Thyroid gland (tissue), 4 donors: ENCODE measurements around the gene MMRN1. TPM values are rescaled to one million over a fixed set of nuclear protein-coding genes. Genes with fewer than 3 reads are reported as not detected.

Source experiments
- DNase-seq, 2 donors: peaks; one replicate each; pipeline ENCODE4 v3.0.0-alpha.2; 2019
- H3K27ac ChIP-seq, 3 donors: fragments of 200-600 bp; sonication (generic); 1 replicate in 2 of 3; 2 replicates in 1 of 3; pipeline ENCODE4 v1.5.1; 2016 to 2019; ENCODE audit warnings: mild to moderate bottlenecking in 1 of 3, moderate library complexity in 1 of 3
- H3K27me3 ChIP-seq: fragments of 200-600 bp; sonication (generic); one replicate; pipeline ENCODE4 v1.5.1; 2019
- H3K36me3 ChIP-seq, 2 donors: fragments of 200-600 bp; sonication (generic); one replicate each; pipeline ENCODE4 v1.5.1; 2016 to 2019
- H3K4me1 ChIP-seq, 2 donors: fragments of 200-600 bp; sonication (generic); one replicate each; pipeline ENCODE4 v1.5.1; 2017 to 2019
- H3K4me3 ChIP-seq, 3 donors: fragments of 200-600 bp; sonication (generic); replicated peaks in 1 of 3; 1 replicate in 2 of 3; 2 replicates in 1 of 3; pipeline ENCODE4 v1.5.1; 2016; ENCODE audit warnings: mild to moderate bottlenecking in 1 of 3
- H3K9me3 ChIP-seq: fragments of 200-600 bp; sonication (generic); one replicate; pipeline ENCODE4 v1.5.1; 2017
- POLR2A ChIP-seq, 2 donors: fragments of 450-650 bp; IDR thresholded peaks; one replicate each; pipeline ENCODE4 v1.6.1; 2017; ENCODE audit warnings: antibody characterized with exemption in 2 of 2, mild to moderate bottlenecking in 2 of 2, moderate library complexity in 1 of 2
- WGBS, 2 donors: methylation state at CpG; one replicate each; pipeline ENCODE4 v1.1.5; 2017; 5-methylcytosine and 5-hydroxymethylcytosine counted together
- intact Hi-C: fragments of 100-400 bp; cut with DNase I; formaldehyde crosslinking; loops from one replicate; pipeline ENCODE4 v1.15.1; 2023
- total RNA-seq, 4 donors: library from RNA; depleted of rRNA; stranded (reverse); fragments of >200 nt; gene quantifications; one replicate each; pipeline ENCODE4 v1.2.3, GENCODE V29; 2016
- TF ChIP-seq, protein P1 (sequence below), 6 experiments: fragments of 200-600 bp in 3 of 6; fragments of 450-650 bp in 3 of 6; sonication (generic) in 3 of 6; IDR thresholded peaks; one replicate each; pipeline ENCODE4 v1.5.1; 2016 to 2019; ENCODE audit warnings: antibody characterized with exemption in 6 of 6, mild to moderate bottlenecking in 2 of 6, inconsistent platforms in 1 of 6, moderate library complexity in 1 of 6

MMRN1 gene, protein sequence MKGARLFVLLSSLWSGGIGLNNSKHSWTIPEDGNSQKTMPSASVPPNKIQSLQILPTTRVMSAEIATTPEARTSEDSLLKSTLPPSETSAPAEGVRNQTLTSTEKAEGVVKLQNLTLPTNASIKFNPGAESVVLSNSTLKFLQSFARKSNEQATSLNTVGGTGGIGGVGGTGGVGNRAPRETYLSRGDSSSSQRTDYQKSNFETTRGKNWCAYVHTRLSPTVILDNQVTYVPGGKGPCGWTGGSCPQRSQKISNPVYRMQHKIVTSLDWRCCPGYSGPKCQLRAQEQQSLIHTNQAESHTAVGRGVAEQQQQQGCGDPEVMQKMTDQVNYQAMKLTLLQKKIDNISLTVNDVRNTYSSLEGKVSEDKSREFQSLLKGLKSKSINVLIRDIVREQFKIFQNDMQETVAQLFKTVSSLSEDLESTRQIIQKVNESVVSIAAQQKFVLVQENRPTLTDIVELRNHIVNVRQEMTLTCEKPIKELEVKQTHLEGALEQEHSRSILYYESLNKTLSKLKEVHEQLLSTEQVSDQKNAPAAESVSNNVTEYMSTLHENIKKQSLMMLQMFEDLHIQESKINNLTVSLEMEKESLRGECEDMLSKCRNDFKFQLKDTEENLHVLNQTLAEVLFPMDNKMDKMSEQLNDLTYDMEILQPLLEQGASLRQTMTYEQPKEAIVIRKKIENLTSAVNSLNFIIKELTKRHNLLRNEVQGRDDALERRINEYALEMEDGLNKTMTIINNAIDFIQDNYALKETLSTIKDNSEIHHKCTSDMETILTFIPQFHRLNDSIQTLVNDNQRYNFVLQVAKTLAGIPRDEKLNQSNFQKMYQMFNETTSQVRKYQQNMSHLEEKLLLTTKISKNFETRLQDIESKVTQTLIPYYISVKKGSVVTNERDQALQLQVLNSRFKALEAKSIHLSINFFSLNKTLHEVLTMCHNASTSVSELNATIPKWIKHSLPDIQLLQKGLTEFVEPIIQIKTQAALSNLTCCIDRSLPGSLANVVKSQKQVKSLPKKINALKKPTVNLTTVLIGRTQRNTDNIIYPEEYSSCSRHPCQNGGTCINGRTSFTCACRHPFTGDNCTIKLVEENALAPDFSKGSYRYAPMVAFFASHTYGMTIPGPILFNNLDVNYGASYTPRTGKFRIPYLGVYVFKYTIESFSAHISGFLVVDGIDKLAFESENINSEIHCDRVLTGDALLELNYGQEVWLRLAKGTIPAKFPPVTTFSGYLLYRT
- total RNA-seq, result 100 to 1,000 TPM; 111 to 689 (median 241) TPM

DNA sequence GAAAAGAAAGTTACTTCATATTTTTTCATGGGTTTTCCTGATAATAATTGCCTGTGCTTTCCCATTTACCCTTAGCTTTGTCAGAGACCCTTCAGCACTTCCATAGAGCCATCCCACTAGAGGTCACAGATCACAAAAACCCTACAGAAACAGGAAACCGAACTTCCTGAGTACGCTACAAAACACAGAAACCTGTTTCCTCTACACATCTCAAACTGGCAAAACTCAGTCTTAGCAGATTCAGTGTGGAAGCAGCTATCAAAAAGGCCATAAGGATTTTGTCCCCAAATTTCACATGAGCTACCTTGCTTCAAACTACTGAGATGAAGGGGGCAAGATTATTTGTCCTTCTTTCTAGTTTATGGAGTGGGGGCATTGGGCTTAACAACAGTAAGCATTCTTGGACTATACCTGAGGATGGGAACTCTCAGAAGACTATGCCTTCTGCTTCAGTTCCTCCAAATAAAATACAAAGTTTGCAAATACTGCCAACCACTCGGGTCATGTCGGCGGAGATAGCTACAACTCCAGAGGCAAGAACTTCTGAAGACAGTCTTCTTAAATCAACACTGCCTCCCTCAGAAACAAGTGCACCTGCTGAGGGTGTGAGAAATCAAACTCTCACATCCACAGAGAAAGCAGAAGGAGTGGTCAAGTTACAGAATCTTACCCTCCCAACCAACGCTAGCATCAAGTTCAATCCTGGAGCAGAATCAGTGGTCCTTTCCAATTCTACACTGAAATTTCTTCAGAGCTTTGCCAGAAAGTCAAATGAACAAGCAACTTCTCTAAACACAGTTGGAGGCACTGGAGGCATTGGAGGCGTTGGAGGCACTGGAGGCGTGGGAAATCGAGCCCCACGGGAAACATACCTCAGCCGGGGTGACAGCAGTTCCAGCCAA, at the start of gene MMRN1:
TSS of gene MMRN1 (plus strand) at position 206 of the 902 bp plus-strand sequence. CDS start at position 324, 118 bp downstream.
- H3K9me3 ChIP-seq, result no peaks in the 10 kb centered on the region
- no peaks in the 10 kb centered on the region for H3K27me3 ChIP-seq
- peak in 1 of 2 donors; percentile 40 for TF ChIP-seq POLR2A (IDR thresholded peaks at IDR 0.05)
- TF ChIP-seq, protein P1, sequence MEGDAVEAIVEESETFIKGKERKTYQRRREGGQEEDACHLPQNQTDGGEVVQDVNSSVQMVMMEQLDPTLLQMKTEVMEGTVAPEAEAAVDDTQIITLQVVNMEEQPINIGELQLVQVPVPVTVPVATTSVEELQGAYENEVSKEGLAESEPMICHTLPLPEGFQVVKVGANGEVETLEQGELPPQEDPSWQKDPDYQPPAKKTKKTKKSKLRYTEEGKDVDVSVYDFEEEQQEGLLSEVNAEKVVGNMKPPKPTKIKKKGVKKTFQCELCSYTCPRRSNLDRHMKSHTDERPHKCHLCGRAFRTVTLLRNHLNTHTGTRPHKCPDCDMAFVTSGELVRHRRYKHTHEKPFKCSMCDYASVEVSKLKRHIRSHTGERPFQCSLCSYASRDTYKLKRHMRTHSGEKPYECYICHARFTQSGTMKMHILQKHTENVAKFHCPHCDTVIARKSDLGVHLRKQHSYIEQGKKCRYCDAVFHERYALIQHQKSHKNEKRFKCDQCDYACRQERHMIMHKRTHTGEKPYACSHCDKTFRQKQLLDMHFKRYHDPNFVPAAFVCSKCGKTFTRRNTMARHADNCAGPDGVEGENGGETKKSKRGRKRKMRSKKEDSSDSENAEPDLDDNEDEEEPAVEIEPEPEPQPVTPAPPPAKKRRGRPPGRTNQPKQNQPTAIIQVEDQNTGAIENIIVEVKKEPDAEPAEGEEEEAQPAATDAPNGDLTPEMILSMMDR (IDR thresholded peaks at IDR 0.05), result no peak
- H3K4me3 ChIP-seq, result no peak within 1 kb of the TSS
- DNase-seq, result no peak
- WGBS, 2 donors, result 58 to 60% methylated on average over 11 of the region's 11 CpGs
- no peaks in the 10 kb centered on the region for H3K36me3 ChIP-seq
- peak within 1 kb of the TSS in 1 of 3 donors; percentile 67 for H3K27ac ChIP-seq
- peaks cover 5 to 11% of the 10 kb centered on the region in 2 donors for H3K4me1 ChIP-seq
- intact Hi-C loops, result no loop called here

DNA sequence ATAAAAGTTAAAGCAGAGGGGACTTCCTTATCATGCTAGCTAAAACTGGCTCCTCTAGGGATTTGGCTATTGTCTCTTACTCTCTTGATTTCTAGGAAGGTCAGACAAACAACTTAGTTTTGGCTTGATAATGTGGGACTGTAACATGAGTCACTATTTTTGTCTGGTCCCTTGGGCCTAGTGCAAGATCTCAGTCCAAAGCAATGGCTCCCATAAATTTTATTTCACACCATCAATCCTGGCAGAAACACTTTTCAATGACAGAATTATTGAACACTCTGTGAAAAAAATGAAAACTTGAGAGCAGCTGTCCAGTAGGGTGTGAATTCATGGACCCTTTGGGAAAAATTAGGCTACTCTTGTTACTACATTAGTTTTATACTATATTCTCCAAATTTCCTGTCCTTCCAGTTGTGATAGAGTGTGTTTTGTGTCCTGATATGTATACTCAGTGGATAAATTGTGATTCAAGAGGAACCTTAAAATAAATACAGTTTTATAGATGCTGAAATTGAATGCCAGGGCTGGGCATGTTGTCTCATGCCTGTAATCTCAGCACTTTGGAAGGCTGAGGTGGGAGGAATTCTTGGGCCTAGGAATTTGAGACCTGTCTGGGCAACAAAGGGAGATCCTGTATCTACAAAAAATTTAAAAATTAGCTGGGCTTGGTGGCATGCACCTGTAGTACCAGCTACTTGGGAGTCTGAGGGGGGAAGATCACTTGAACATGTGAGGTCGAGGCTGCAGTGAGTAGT, 46.9 kb upstream of the MMRN1 start:
- Histone ChIP-seq H3K36me3 (no peaks in the 10 kb centered on the region), H3K27me3 (no peaks in the 10 kb centered on the region), H3K27ac (no peak overlapping the region), H3K9me3 (no peaks in the 10 kb centered on the region), H3K4me3 (no peak overlapping the region), H3K4me1 (no peaks in the 10 kb centered on the region)
- DNase-seq, result no peak
- 92 to 97% methylated on average over 1 of the region's 1 CpG for WGBS, 2 donors
- no peak for TF ChIP-seq POLR2A (IDR thresholded peaks at IDR 0.05)
- intact Hi-C loops, result no loop called here

DNA sequence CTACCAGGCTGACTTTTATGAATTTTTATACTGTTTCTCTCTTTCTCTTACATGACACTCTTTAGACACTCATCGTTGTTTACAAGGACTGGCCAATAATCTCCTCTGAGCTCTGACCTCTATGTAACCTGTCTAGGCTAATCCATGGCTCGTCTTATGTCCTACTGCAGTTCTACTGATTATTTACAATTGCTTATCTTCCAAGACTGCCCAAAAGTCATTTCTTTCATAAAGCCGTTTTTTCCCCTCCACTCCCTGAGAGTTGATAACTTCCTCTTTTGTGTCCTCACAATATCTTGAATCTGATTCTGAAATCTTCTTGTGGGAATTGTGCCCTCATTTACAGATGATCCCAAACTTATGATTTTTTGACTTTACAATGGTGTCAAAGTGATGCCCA, 39.4 kb upstream of the MMRN1 start:
- intact Hi-C loops, result no loop called here
- Histone ChIP-seq H3K27ac (no peak overlapping the region), H3K9me3 (no peaks in the 10 kb centered on the region), H3K4me3 (no peak overlapping the region), H3K27me3 (no peaks in the 10 kb centered on the region), H3K36me3 (no peaks in the 10 kb centered on the region), H3K4me1 (no peaks in the 10 kb centered on the region)
- TF ChIP-seq POLR2A (IDR thresholded peaks at IDR 0.05), result no peak
- TF ChIP-seq, protein P1 (IDR thresholded peaks at IDR 0.05), result no peak
- DNase-seq, result no peak
- 85 to 87% methylated on average over 3 of the region's 3 CpGs for WGBS, 2 donors

DNA sequence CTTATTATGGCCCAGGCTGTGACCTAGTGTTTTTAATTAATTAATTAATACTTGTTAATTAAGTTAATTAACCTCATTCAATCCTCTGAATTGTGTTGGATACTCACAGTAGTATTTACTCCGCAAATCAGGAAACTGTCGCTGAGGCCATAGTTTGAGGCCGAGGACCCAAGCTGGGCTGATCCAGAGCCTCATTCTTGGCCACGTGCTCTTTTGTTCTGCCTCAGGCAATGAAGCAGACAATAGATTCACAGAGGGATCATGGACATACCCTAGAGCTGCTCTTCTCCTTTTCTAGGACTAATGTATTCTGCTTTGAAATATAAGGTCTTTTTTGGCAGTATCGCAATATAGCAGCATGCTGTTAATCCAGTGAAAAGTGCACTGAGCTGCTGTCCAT, 33.7 kb upstream of the MMRN1 start:
- WGBS, 2 donors, result 85 to 94% methylated on average over 5 of the region's 5 CpGs
- Histone ChIP-seq H3K36me3 (no peaks in the 10 kb centered on the region), H3K4me1 (no peaks in the 10 kb centered on the region), H3K27ac (no peak overlapping the region), H3K27me3 (no peaks in the 10 kb centered on the region), H3K9me3 (no peaks in the 10 kb centered on the region), H3K4me3 (no peak overlapping the region)
- no peak for DNase-seq
- TF ChIP-seq POLR2A (IDR thresholded peaks at IDR 0.05), result no peak
- TF ChIP-seq, protein P1 (IDR thresholded peaks at IDR 0.05), result no peak
- intact Hi-C loops, result no loop called here
